SK-N-DZ (cell line): ENCODE data around the gene BTBD9.

Experiments
- DNase-seq: peaks from one replicate; pipeline ENCODE4 v3.0.0-alpha.2; 2015; ENCODE audit warnings: low spot score

The BTBD9 gene

GRCh38 chr6:38302838-38303237, 336.9 kb downstream of the BTBD9 start:
- no peak for DNase-seq

- no peak for DNase-seq
Measured at GRCh38 chr6:38302081-38302480, 337.6 kb downstream of the BTBD9 start.

GRCh38 chr6:38290133-38290799, 349.5 kb downstream of the BTBD9 start:
- DNase-seq = no peak

GRCh38 chr6:38287487-38287886, 352.2 kb downstream of the BTBD9 start:
- DNase-seq = no peak

- no peak for DNase-seq
Measured at GRCh38 chr6:38284802-38285394, 354.8 kb downstream of the BTBD9 start.

GRCh38 chr6:38283734-38284362, 355.9 kb downstream of the BTBD9 start:
- no peak for DNase-seq

- DNase-seq = no peak
Measured at GRCh38 chr6:38282911-38283310, 356.8 kb downstream of the BTBD9 start.

GRCh38 chr6:38281126-38281525, 358.6 kb downstream of the BTBD9 start:
- no peak for DNase-seq

- no peak for DNase-seq
Measured at GRCh38 chr6:38279963-38280588, 359.7 kb downstream of the BTBD9 start.

- no peak for DNase-seq
Measured at GRCh38 chr6:38279423-38279822, 360.3 kb downstream of the BTBD9 start.

- DNase-seq = no peak
Measured at GRCh38 chr6:38273325-38273724, 366.4 kb downstream of the BTBD9 start.

- DNase-seq = no peak
Measured at GRCh38 chr6:38272222-38272621, 367.5 kb downstream of the BTBD9 start.

- no peak for DNase-seq
Measured at GRCh38 chr6:38271081-38271480, 368.6 kb downstream of the BTBD9 start.

- no peak for DNase-seq
Measured at GRCh38 chr6:38270367-38270766, 369.4 kb downstream of the BTBD9 start.

GRCh38 chr6:38269461-38270172, 370.1 kb downstream of the BTBD9 start:
- DNase-seq = no peak

- DNase-seq = no peak
Measured at GRCh38 chr6:38268342-38268741, 371.4 kb downstream of the BTBD9 start.

- no peak for DNase-seq
Measured at GRCh38 chr6:38266921-38267354, 372.8 kb downstream of the BTBD9 start.

- no peak for DNase-seq
Measured at GRCh38 chr6:38264605-38265004, 375.1 kb downstream of the BTBD9 start.

GRCh38 chr6:38262609-38263008, 377.1 kb downstream of the BTBD9 start:
- no peak for DNase-seq

- DNase-seq = no peak
Measured at GRCh38 chr6:38262026-38262425, 377.7 kb downstream of the BTBD9 start.

- DNase-seq = no peak
Measured at GRCh38 chr6:38261626-38262025, 378.1 kb downstream of the BTBD9 start.

GRCh38 chr6:38259736-38260135, 380.0 kb downstream of the BTBD9 start:
- no peak for DNase-seq
